Measurements from ENCODE around the gene UTF1.
A peak's percentile ranks its signal among the peaks of the same experiment; 100 is the strongest.
"Not testable (repeated sequence)": the region's sequence is repeated elsewhere in the genome, so short reads cannot be mapped to it uniquely, and the experiment has no call there.

Gene UTF1

DNA sequence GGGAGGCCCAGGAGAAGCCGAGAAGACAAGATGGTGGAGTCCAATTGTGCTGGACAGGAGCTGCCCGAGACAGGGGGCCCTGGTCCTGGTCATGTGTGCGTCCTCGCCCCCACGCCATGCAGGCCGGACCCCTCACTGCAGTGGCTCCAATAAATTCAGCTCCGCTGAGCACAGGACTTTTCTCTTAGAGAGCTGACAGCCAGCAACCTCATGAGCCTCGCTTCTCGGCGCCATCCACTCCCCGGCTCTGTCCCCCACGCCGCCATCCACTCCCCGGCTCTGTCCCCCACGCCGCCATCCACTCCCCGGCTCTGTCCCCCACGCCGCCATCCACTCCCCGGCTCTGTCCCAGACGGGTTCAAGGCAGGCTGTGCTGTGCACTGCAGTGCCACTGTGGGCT is 2.8 kb upstream of the UTF1 start:
- no peak overlapping the region for H3K27ac ChIP-seq (ENCODE audit: low read depth, low read length)
- no peaks in the 10 kb centered on the region for H3K36me3 ChIP-seq (ENCODE audit: control insufficient read depth, insufficient read depth, low read length)
- H3K4me3 ChIP-seq (ENCODE audit: low read length), result no peak overlapping the region
- no peak overlapping the region for H3K9ac ChIP-seq (ENCODE audit: low read length)
- peaks cover 7% of the 10 kb centered on the region for H3K27me3 ChIP-seq (ENCODE audit: control insufficient read depth, insufficient read depth, low read length)
- H3K4me1 ChIP-seq (ENCODE audit: control insufficient read depth, insufficient read depth, low read length), result no peaks in the 10 kb centered on the region

DNA sequence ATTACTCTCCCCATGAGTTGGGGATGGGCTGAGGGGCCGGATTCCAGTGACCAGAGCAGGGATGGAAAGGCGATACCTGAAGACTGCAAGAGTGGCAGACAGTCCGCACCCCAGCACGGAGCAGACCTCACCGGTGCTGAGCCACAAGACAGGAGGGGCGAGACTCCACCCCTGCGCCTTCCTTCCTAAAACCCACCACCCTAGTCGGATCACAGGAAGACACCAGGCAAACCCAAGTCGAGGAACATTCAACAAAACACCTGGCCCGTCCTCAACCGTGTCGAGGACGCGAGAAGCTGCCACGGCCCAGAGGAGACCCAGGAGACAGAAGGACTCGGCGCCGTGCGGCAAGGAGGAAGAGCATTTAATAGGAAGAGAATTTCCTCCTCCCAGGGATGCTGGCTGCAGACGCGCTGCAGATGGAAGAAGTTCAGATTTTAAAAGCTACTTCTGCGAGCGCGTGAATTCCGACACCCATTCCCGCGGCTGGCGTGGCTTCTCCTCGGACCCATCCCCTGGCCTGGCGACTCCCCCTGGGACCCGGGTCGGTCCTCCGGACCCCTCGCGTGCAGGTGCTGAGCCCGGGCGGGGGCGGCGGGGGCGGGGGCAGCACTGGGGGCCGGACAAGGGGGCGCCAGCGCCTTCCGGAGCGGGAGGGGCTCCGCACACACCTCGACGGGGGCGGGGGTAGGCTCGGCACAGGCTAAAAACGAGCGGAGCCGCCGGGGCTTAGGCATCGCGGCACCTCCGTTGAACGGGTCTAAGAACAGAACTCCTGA is 563 bp upstream of the UTF1 start:
- Histone ChIP-seq H3K4me3 (ENCODE audit: low read length) (no peak overlapping the region), H3K36me3 (ENCODE audit: control insufficient read depth, insufficient read depth, low read length) (no peaks in the 10 kb centered on the region), H3K27ac (ENCODE audit: low read depth, low read length) (no peak overlapping the region), H3K9ac (ENCODE audit: low read length) (no peak overlapping the region), H3K4me1 (ENCODE audit: control insufficient read depth, insufficient read depth, low read length) (no peaks in the 10 kb centered on the region), H3K27me3 (ENCODE audit: control insufficient read depth, insufficient read depth, low read length) (peaks cover 7% of the 10 kb centered on the region)

DNA sequence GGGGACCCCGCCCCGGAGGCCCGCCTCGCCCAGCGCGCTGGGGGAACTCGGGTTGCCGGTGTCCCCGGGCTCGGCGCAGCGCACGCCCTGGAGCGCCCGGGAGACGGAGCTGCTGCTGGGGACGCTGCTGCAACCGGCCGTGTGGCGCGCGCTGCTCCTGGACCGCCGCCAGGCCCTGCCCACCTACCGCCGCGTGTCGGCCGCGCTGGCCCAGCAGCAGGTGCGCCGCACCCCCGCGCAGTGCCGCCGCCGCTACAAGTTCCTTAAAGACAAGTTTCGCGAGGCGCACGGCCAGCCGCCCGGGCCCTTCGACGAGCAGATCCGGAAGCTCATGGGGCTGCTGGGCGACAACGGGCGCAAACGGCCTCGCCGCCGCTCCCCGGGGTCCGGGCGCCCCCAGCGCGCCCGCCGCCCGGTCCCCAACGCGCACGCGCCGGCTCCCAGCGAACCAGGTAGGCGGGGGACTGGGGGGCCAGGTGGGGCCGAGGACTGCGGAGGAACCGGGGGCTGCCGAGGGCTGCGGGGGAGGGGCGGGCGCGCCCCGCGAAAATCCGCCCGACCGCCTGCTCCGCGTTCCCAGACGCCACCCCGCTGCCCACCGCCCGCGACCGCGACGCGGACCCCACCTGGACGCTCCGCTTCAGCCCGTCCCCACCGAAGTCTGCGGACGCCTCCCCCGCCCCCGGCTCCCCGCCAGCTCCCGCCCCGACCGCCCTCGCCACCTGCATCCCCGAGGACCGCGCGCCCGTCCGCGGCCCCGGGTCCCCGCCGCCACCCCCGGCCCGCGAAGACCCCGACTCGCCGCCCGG is 574 bp downstream of the UTF1 start:
- peaks cover 7% of the 10 kb centered on the region for H3K27me3 ChIP-seq (ENCODE audit: control insufficient read depth, insufficient read depth, low read length)
- H3K36me3 ChIP-seq (ENCODE audit: control insufficient read depth, insufficient read depth, low read length), result no peaks in the 10 kb centered on the region
- no peak overlapping the region for H3K9ac ChIP-seq (ENCODE audit: low read length)
- no peak overlapping the region for H3K27ac ChIP-seq (ENCODE audit: low read depth, low read length)
- no peaks in the 10 kb centered on the region for H3K4me1 ChIP-seq (ENCODE audit: control insufficient read depth, insufficient read depth, low read length)
- H3K4me3 ChIP-seq (ENCODE audit: low read length), result no peak overlapping the region

DNA sequence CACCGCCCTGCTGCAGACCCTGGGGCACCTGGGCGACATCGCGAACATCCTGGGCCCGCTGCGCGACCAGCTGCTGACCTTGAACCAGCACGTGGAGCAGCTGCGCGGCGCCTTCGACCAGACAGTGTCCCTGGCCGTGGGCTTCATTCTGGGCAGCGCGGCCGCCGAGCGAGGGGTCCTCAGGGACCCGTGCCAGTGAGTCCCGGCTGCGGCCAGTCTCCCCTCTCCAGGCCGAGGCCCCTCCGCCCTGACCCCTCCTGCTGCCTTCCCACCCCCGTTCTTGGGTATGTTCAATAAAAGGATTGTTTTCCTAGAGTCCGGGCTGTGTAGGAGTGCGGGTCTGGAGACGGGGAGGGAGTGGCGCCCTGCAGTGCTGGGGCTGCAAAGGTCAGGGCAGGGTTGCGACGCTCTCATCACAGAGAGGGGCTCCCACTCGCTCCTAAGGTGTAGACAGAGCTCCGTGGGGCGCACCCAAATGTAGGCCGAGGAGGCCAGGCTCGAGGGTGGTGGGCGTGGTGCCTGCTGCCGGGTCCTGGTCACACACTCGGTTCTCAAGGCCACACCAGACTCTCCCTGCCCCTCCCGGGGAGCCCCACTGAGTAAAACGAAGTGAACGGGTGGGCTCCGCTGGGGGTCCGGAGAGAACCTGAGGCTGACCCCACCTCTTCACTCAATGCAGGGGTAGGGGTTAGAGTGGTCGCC is 1.4 kb downstream of the UTF1 start:
- Histone ChIP-seq H3K27me3 (ENCODE audit: control insufficient read depth, insufficient read depth, low read length) (peaks cover 10% of the 10 kb centered on the region), H3K9ac (ENCODE audit: low read length) (no peak overlapping the region), H3K36me3 (ENCODE audit: control insufficient read depth, insufficient read depth, low read length) (no peaks in the 10 kb centered on the region), H3K27ac (ENCODE audit: low read depth, low read length) (no peak overlapping the region), H3K4me3 (ENCODE audit: low read length) (no peak overlapping the region), H3K4me1 (ENCODE audit: control insufficient read depth, insufficient read depth, low read length) (no peaks in the 10 kb centered on the region)

DNA sequence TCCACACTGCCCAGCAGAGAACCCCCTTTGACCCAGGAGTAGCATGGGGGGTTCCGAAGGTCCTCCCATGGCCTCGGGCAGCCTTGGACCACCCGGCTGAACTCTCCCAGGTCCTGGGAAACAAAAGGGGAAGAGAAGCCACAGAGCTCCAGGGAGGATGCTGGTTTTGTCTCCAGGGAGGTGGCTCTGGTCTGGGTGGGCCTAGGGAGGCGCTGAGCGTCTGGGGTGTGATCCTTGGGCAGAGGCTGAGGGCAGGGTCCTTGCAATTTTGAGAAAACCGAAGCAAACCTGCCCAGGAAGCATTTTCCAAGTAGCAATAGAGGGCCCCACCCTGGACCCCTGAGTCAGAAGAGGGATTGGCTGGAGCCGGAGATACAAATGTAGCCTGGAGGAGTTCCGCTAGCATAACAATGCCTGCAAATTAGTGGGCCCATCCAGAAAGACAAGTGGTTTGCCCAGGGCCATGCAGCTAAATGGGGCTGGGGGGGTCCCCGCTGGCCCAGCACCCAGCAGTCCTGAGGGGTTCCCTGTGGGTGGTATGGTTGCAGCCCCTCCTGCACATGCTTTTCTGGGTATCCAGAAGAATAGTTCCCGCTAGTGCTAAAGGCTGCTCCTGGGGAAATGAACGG is 2.0 kb downstream of the UTF1 start:
- H3K36me3 ChIP-seq (ENCODE audit: control insufficient read depth, insufficient read depth, low read length), result no peaks in the 10 kb centered on the region
- peaks cover 15% of the 10 kb centered on the region for H3K27me3 ChIP-seq (ENCODE audit: control insufficient read depth, insufficient read depth, low read length)
- H3K4me3 ChIP-seq (ENCODE audit: low read length), result no peak overlapping the region
- no peaks in the 10 kb centered on the region for H3K4me1 ChIP-seq (ENCODE audit: control insufficient read depth, insufficient read depth, low read length)
- H3K9ac ChIP-seq (ENCODE audit: low read length), result no peak overlapping the region
- H3K27ac ChIP-seq (ENCODE audit: low read depth, low read length), result no peak overlapping the region

DNA sequence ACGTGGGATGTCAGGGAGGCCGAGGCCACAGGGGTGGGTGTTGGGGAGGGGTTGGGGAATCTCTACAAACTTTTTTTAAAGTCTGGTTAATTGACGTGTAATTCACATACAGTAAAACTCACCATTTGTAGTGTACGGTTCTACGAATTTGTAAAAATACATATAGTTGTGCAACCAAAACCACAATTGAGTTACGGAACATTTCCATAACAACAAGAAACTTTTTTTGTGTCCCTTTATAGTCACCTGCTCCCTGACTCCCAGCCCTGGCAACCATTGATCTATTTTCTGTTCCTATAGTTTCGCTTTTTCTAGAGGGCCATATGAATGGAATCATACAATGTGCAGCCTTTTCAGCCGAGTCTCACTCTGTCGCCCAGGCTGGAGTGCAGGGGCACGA is 4.8 kb downstream of the UTF1 start:
- H3K4me3 ChIP-seq (ENCODE audit: low read length); H3K36me3 ChIP-seq (ENCODE audit: control insufficient read depth, insufficient read depth, low read length); H3K27ac ChIP-seq (ENCODE audit: low read depth, low read length); H3K9ac ChIP-seq (ENCODE audit: low read length); H3K4me1 ChIP-seq (ENCODE audit: control insufficient read depth, insufficient read depth, low read length): not testable (repeated sequence)
- peaks cover 22% of the 10 kb centered on the region for H3K27me3 ChIP-seq (ENCODE audit: control insufficient read depth, insufficient read depth, low read length)

DNA sequence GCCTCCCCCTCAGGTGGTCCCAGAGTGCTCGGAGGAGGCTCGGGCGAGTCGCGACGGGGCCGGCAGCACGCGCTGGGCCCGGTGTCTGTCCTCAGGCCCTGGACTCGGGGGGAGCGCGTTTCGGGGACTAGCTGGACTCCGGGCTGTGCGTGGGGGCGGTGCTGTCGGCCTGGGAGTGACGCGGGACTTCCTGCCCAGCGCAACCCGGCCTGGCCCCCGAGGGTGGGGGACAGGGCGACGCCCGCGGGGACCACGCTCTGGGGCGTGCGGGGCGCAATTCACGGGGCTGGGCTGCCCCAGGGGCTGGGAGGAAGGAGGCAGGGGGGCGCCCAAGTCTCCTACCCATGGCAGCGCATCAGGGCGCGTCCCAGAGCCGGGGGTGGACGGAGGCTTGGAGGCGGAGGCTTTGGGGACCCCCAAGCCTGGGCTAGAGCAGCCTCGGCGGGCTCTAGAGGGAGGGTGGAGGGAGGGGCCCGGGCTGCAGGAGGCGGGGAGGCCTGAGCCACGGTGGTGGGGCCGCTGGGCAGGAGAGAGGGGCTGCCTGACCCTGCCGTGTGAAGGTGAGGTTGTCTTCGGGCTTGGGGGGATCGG is 5.3 kb downstream of the UTF1 start:
- no peaks in the 10 kb centered on the region for H3K36me3 ChIP-seq (ENCODE audit: control insufficient read depth, insufficient read depth, low read length)
- H3K4me3 ChIP-seq (ENCODE audit: low read length), result no peak overlapping the region
- H3K27me3 ChIP-seq (ENCODE audit: control insufficient read depth, insufficient read depth, low read length), result peaks cover 22% of the 10 kb centered on the region
- no peak overlapping the region for H3K27ac ChIP-seq (ENCODE audit: low read depth, low read length)
- H3K9ac ChIP-seq (ENCODE audit: low read length), result no peak overlapping the region
- H3K4me1 ChIP-seq (ENCODE audit: control insufficient read depth, insufficient read depth, low read length), result no peaks in the 10 kb centered on the region

DNA sequence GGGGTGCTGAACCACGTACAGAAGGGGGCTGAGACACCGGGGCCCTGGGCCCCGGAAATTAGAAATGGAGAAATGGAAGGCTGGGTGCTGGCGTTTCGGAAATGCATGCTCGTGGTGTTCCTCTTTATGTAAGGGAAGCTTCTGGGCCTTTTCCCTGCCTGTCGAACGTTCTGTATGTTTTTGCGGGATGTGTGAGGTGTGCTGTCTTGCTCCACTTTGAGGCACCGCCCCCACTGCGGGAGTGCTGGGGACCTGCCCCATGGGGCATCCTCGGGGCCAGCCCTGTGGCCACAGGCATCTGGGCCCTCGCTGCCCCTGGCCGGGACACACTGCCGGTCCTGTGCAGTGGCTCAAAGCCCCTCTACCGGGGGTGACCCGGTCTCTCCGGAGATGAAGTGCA is 5.9 kb downstream of the UTF1 start:
- Histone ChIP-seq H3K27me3 (ENCODE audit: control insufficient read depth, insufficient read depth, low read length) (peaks cover 23% of the 10 kb centered on the region), H3K9ac (ENCODE audit: low read length) (no peak overlapping the region), H3K4me1 (ENCODE audit: control insufficient read depth, insufficient read depth, low read length) (no peaks in the 10 kb centered on the region), H3K27ac (ENCODE audit: low read depth, low read length) (no peak overlapping the region), H3K36me3 (ENCODE audit: control insufficient read depth, insufficient read depth, low read length) (no peaks in the 10 kb centered on the region), H3K4me3 (ENCODE audit: low read length) (peak overlapping the region; percentile 27)

DNA sequence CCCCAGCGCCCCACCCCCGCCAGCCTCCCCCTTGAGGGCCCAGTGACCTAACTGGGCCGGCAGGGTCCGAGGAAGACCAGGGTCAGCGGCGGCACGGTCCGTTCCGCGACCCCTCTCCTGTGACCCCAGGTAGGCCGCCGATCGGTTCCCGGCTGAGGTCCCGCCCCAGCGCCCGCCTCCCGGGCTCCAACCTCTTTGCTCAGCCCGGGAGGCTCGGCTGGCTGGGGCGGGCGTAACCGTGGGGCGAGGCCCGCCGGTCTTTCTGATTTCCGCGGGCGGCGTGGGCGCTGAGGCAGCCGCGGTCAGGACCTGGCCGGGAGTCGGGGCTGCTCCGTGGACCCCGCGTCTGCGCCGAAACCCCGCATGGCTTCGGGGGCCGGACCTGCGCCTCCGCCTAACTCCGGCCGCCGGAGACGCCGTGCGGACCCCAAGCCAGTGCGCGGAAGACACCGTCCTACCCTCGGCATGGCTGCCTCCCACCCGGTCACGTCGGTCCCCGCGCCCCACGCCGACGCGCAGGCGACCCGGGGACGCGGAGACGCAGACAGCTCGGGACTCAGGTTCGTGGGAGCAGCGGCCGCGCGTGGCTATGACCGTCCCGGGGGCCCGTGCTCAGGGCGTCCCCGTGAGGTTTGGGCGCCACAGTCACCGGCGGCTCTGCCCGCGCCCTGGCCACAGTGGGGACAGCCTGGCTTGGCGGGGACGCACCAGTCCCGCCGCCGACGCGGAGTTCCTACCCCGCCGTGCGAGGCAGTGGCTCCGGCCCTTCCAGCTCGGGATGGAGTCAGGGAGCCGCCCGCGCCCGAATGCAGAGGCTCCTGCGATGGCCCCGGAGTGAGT is 6.6 kb downstream of the UTF1 start:
- Histone ChIP-seq H3K27me3 (ENCODE audit: control insufficient read depth, insufficient read depth, low read length) (peaks cover 25% of the 10 kb centered on the region), H3K36me3 (ENCODE audit: control insufficient read depth, insufficient read depth, low read length) (no peaks in the 10 kb centered on the region), H3K4me3 (ENCODE audit: low read length) (no peak overlapping the region), H3K27ac (ENCODE audit: low read depth, low read length) (no peak overlapping the region), H3K9ac (ENCODE audit: low read length) (no peak overlapping the region), H3K4me1 (ENCODE audit: control insufficient read depth, insufficient read depth, low read length) (no peaks in the 10 kb centered on the region)

DNA sequence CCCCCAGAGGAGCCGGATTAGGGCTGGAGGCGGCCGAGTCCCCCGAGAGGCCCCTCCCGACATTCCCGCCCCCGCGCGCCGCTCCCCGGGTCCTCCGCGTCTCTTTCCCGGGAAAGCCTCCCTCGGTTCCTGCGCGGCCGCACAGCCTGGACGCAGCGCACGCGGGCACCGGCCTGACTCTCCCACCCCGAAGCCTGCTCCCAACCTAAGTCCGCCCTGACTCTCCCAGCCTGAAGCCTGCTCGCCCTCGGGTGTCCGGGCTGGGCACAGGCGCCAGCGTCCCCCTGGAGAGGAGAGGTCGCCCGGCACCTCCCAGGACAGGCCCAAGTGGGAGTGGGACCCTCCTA is 7.2 kb downstream of the UTF1 start:
- no peaks in the 10 kb centered on the region for H3K36me3 ChIP-seq (ENCODE audit: control insufficient read depth, insufficient read depth, low read length)
- H3K9ac ChIP-seq (ENCODE audit: low read length), result no peak overlapping the region
- no peak overlapping the region for H3K4me3 ChIP-seq (ENCODE audit: low read length)
- peaks cover 23% of the 10 kb centered on the region for H3K27me3 ChIP-seq (ENCODE audit: control insufficient read depth, insufficient read depth, low read length)
- H3K27ac ChIP-seq (ENCODE audit: low read depth, low read length), result no peak overlapping the region
- no peaks in the 10 kb centered on the region for H3K4me1 ChIP-seq (ENCODE audit: control insufficient read depth, insufficient read depth, low read length)

DNA sequence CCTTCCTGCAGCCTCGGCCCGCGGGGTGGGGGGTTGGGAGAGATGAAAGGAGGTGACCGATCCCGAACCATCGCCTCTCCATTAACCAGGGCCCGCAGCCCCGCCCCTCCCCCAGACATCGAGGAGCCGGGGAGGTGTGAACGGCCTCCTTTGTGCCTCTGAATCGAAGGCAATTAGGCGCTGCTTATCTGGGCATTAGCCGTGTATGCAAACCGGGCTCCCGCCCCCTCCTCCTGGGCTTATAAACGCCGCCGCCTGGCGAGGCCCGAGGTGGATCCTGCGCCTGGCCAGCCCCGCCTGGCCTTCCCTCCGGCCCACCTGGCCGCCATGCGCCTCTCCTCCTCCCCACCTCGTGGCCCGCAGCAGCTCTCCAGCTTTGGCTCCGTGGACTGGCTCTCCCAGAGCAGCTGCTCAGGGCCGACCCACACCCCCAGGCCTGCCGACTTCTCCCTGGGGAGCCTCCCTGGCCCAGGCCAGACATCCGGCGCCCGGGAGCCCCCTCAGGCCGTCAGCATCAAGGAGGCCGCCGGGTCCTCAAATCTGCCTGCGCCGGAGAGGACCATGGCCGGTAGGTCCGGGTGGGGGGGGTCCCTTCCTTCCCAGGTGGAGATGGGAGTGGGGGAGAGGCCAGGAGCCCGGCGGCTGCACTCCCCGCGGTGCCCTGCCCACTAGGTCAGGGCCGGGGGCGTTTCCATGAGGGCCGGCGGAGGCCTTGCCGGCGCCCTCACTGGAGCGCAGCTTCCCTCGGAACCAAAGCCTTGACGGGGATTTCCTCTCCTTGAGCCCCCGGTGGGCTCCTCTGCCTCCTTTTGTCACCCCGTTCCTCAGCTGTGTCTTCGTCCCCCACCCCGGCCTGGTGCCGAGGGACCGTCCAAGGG is 7.8 kb downstream of the UTF1 start, which contains the start of gene VENTX:
Gene VENTX (plus strand): TSS at position 268 of the 878 bp plus-strand sequence. CDS start 60 bp downstream, at position 328.
- H3K27me3 ChIP-seq (ENCODE audit: control insufficient read depth, insufficient read depth, low read length), result peaks cover 23% of the 10 kb centered on the region
- no peak within 1 kb of the TSS for H3K9ac ChIP-seq (ENCODE audit: low read length)
- no peaks in the 10 kb centered on the region for H3K4me1 ChIP-seq (ENCODE audit: control insufficient read depth, insufficient read depth, low read length)
- no peaks in the 10 kb centered on the region for H3K36me3 ChIP-seq (ENCODE audit: control insufficient read depth, insufficient read depth, low read length)
- no peak within 1 kb of the TSS for H3K4me3 ChIP-seq (ENCODE audit: low read length)
- no peak within 1 kb of the TSS for H3K27ac ChIP-seq (ENCODE audit: low read depth, low read length)

Data from rectal smooth muscle tissue (tissue), 1 donor.